H1 (cell line): ENCODE data around the gene FOXL1. TPM values are rescaled to one million over a fixed set of nuclear protein-coding genes. Genes with fewer than 3 reads are reported as not detected.
A peak's percentile ranks its signal among the peaks of the same experiment; 100 is the strongest.

Experiments
- CTCF ChIA-PET: fragments of 300-600 bp; sonication (Branson Sonifier 250); formaldehyde crosslinking; loops from one replicate; lab custom pipeline; 2021; ENCODE audit not compliant: partially characterized antibody; lab: Charles Lee
- POLR2A ChIA-PET: fragments of 300-600 bp; sonication (Branson Sonifier 250); formaldehyde crosslinking; loops from one replicate; lab custom pipeline; 2021; ENCODE audit warnings: inconsistent platforms; ENCODE audit not compliant: partially characterized antibody; lab: Charles Lee
- DNase-seq, 2 experiments: peaks; one replicate each; pipeline versions ENCODE4 v3.0.0 to v3.0.0-alpha.2; 2010 to 2022; ENCODE audit warnings: low spot score in 2 of 2, low read depth in 1 of 2, mixed read lengths in 1 of 2
- FAIRE-seq: peaks from 2 replicates; lab custom pipeline; 2011; peaks lifted over from hg19 to GRCh38; lab: Jason Lieb, UNC
- H2AFZ ChIP-seq: 2 replicates; pipeline ENCODE4 v1.8.1; 2012; ENCODE audit warnings: low read length, inconsistent platforms
- H2AK5ac ChIP-seq: 2 replicates; pipeline ENCODE4 v1.6.1; 2013; ENCODE audit warnings: low read depth, low read length
- H2BK120ac ChIP-seq: replicated peaks from 2 replicates; pipeline ENCODE3; 2013; ENCODE audit warnings: low read depth, low read length, inconsistent platforms
- H2BK12ac ChIP-seq: 2 replicates; pipeline ENCODE4 v1.6.1; 2013; ENCODE audit warnings: low read depth, low read length
- H2BK15ac ChIP-seq: 2 replicates; pipeline ENCODE4 v1.6.1; 2013; ENCODE audit warnings: low read length
- H2BK20ac ChIP-seq: 2 replicates; pipeline ENCODE4 v1.6.1; 2013; ENCODE audit warnings: low read length
- H2BK5ac ChIP-seq: 2 replicates; pipeline ENCODE4 v1.6.1; 2013; ENCODE audit warnings: low read depth, low read length
- H3K14ac ChIP-seq: 2 replicates; pipeline ENCODE4 v1.6.1; 2013; ENCODE audit warnings: inconsistent platforms; ENCODE audit not compliant: insufficient read length
- H3K18ac ChIP-seq: 2 replicates; pipeline ENCODE4 v1.6.1; 2013; ENCODE audit warnings: low read length; ENCODE audit errors: extremely low read depth
- H3K23ac ChIP-seq: 2 replicates; pipeline ENCODE4 v1.6.1; 2013; ENCODE audit warnings: inconsistent platforms; ENCODE audit not compliant: insufficient read length
- H3K23me2 ChIP-seq: 2 replicates; pipeline ENCODE4 v1.6.1; 2013; ENCODE audit warnings: low read depth, low read length
- H3K27ac ChIP-seq: 2 replicates; pipeline ENCODE4 v1.6.1; 2011; ENCODE audit warnings: low read depth, low read length, inconsistent platforms
- H3K27me3 ChIP-seq, 4 experiments: replicated peaks in 1 of 4; 1 replicate in 1 of 4; 2 replicates in 3 of 4; pipeline versions ENCODE4 v1.6.1 to v1.8.1; 2011 to 2013; ENCODE audit warnings: low read length in 3 of 4, mild to moderate bottlenecking in 3 of 4, inconsistent platforms in 2 of 4, mixed read lengths in 2 of 4, moderate library complexity in 1 of 4; ENCODE audit not compliant: control insufficient read depth in 3 of 4, insufficient read depth in 3 of 4; ENCODE audit errors: extremely low read depth in 1 of 4
- H3K36me3 ChIP-seq, 4 experiments: 2 replicates each; pipeline versions ENCODE4 v1.6.1 to v1.8.1; 2011 to 2013; ENCODE audit warnings: mild to moderate bottlenecking in 4 of 4, low read length in 3 of 4, moderate library complexity in 2 of 4, control low read depth in 1 of 4, inconsistent platforms in 1 of 4; ENCODE audit not compliant: insufficient read depth in 4 of 4, control insufficient read depth in 2 of 4
- H3K4ac ChIP-seq: replicated peaks from 2 replicates; pipeline ENCODE3; 2013; ENCODE audit warnings: low read length, low read depth, mixed read lengths, inconsistent platforms; ENCODE audit not compliant: insufficient read length
- H3K4me1 ChIP-seq, 4 experiments: replicated peaks in 1 of 4; 1 replicate in 1 of 4; 2 replicates in 3 of 4; pipeline versions ENCODE4 v1.6.1 to v1.8.1; 2011 to 2013; ENCODE audit warnings: low read length in 3 of 4, inconsistent platforms in 2 of 4, mixed read lengths in 1 of 4; ENCODE audit not compliant: insufficient read depth in 4 of 4, control insufficient read depth in 3 of 4
- H3K4me2 ChIP-seq, 2 experiments: 2 replicates each; pipeline versions ENCODE4 v1.6.1 to v1.8.1; 2011 to 2013; ENCODE audit warnings: low read depth in 2 of 2, low read length in 2 of 2, control low read depth in 1 of 2, inconsistent platforms in 1 of 2, mild to moderate bottlenecking in 1 of 2; ENCODE audit not compliant: insufficient read depth in 1 of 2
- H3K4me3 ChIP-seq, 4 experiments: fragments of 200-600, 300-600 bp in 1 of 4; sonication (generic), shearing (Covaris generic), sonication (Bioruptor Twin) in 1 of 4; 2 replicates each; pipeline versions ENCODE4 v1.5.1 to v1.8.1; 2011 to 2016; ENCODE audit warnings: low read length in 4 of 4, low read depth in 3 of 4, control low read depth in 2 of 4, inconsistent platforms in 2 of 4, mild to moderate bottlenecking in 2 of 4, mixed read lengths in 1 of 4, moderate library complexity in 1 of 4; ENCODE audit not compliant: insufficient read depth in 2 of 4; ENCODE audit errors: extremely low read depth in 1 of 4
- H3K56ac ChIP-seq: replicated peaks from 2 replicates; pipeline ENCODE3; 2013; ENCODE audit warnings: low read depth, mild to moderate bottlenecking, mixed read lengths, low read length, inconsistent platforms; ENCODE audit not compliant: insufficient read length
- H3K79me1 ChIP-seq: 2 replicates; pipeline ENCODE4 v1.6.1; 2013; ENCODE audit warnings: low read depth, low read length, control low read depth
- H3K79me2 ChIP-seq, 2 experiments: 2 replicates each; pipeline versions ENCODE4 v1.6.1 to v1.8.1; 2012 to 2013; ENCODE audit warnings: low read length in 2 of 2, mild to moderate bottlenecking in 2 of 2, inconsistent platforms in 1 of 2; ENCODE audit not compliant: insufficient read depth in 2 of 2, control insufficient read depth in 1 of 2
- H3K9ac ChIP-seq, 4 experiments: replicated peaks in 1 of 4; 1 replicate in 1 of 4; 2 replicates in 3 of 4; pipeline versions ENCODE4 v1.6.1 to v1.8.1; 2011 to 2013; ENCODE audit warnings: low read depth in 3 of 4, low read length in 3 of 4, control low read depth in 2 of 4, mild to moderate bottlenecking in 2 of 4, moderate library complexity in 2 of 4, inconsistent platforms in 1 of 4; ENCODE audit errors: extremely low read depth in 1 of 4
- H3K9me3 ChIP-seq, 2 experiments: 2 replicates each; pipeline versions ENCODE4 v1.6.1 to v1.8.1; 2012 to 2013; ENCODE audit warnings: mild to moderate bottlenecking in 2 of 2, moderate library complexity in 2 of 2, control low read depth in 1 of 2, inconsistent platforms in 1 of 2, low read depth in 1 of 2, low read length in 1 of 2, mixed read lengths in 1 of 2; ENCODE audit not compliant: insufficient read depth in 2 of 2
- H4K20me1 ChIP-seq, 2 experiments: replicated peaks in 1 of 2; 2 replicates each; pipeline versions ENCODE3 to v1.8.1; 2011 to 2013; ENCODE audit warnings: inconsistent platforms in 2 of 2, low read length in 2 of 2, mild to moderate bottlenecking in 1 of 2; ENCODE audit not compliant: insufficient read depth in 2 of 2, control insufficient read depth in 1 of 2
- H4K5ac ChIP-seq: 2 replicates; pipeline ENCODE4 v1.6.1; 2013; ENCODE audit warnings: low read length, low read depth, mixed read lengths, inconsistent platforms; ENCODE audit not compliant: insufficient read length
- H4K8ac ChIP-seq: 2 replicates; pipeline ENCODE4 v1.8.0; 2013; ENCODE audit warnings: mild to moderate bottlenecking, moderate library complexity, low read length, inconsistent platforms; ENCODE audit not compliant: insufficient read depth; ENCODE audit errors: extremely low read depth
- H4K91ac ChIP-seq: replicated peaks from 2 replicates; pipeline ENCODE3; 2013; ENCODE audit warnings: low read length, mixed read lengths, inconsistent platforms; ENCODE audit not compliant: insufficient read length
- FOSL1 ChIP-seq: IDR thresholded peaks from 2 replicates; pipeline ENCODE4 v1.6.1; 2011; ENCODE audit warnings: mild to moderate bottlenecking, low read depth, low read length, moderate library complexity; ENCODE audit not compliant: insufficient read depth
- POLR2A ChIP-seq, 2 experiments: IDR thresholded peaks; 1 replicate in 1 of 2; 2 replicates in 1 of 2; pipeline ENCODE4 v1.6.1; 2011; ENCODE audit warnings: low read depth in 2 of 2, low read length in 2 of 2, mild to moderate bottlenecking in 2 of 2; ENCODE audit errors: control extremely low read depth in 1 of 2
- RAD21 ChIP-seq, 2 experiments: IDR thresholded peaks in 1 of 2; conservative IDR thresholded peaks in 1 of 2; 2 replicates each; pipeline ENCODE4 v1.6.1; 2011; ENCODE audit warnings: low read depth in 2 of 2, low read length in 2 of 2, improper control_type of control experiment in 1 of 2, inconsistent platforms in 1 of 2, mild to moderate bottlenecking in 1 of 2, moderate library complexity in 1 of 2
- RBBP5 ChIP-seq: IDR thresholded peaks from 2 replicates; pipeline ENCODE4 v1.7.1; 2012; ENCODE audit warnings: low read depth, mild to moderate bottlenecking, inconsistent platforms, low read length, moderate library complexity, borderline replicate concordance
- SIX5 ChIP-seq: IDR thresholded peaks from 2 replicates; pipeline ENCODE4 v1.6.1; 2011; ENCODE audit warnings: mild to moderate bottlenecking, low read depth, low read length
- SUZ12 ChIP-seq: fragments of 200-600 bp; sonication (generic); IDR thresholded peaks from 2 replicates; pipeline ENCODE4 v1.6.1; 2012; ENCODE audit warnings: mild to moderate bottlenecking, inconsistent platforms, low read length, moderate library complexity, mixed read lengths
- WGBS, 2 experiments: shearing (Covaris generic) in 1 of 2; methylation state at CpG; one replicate each; pipeline versions ENCODE4 v1.1.6 to v1.1.7; 2013 to 2015; ENCODE audit warnings: low lambda C conversion rate in 2 of 2, mixed read lengths in 2 of 2, inconsistent platforms in 1 of 2, low coverage in 1 of 2, missing lambda C conversion rate in 1 of 2; ENCODE audit not compliant: insufficient replicate concordance in 2 of 2, insufficient coverage in 1 of 2, insufficient read length in 1 of 2; ENCODE audit errors: extremely low coverage in 1 of 2, missing lambda C conversion rate in 1 of 2; 5-methylcytosine and 5-hydroxymethylcytosine counted together
- polyA plus RNA-seq, 7 experiments: library from polyadenylated mRNA; depleted of rRNA in 3 of 7; stranded (reverse) in 5 of 7; unstranded in 2 of 7; fragments of >200 nt in 5 of 7; fragments of 200-250 nt in 2 of 7; gene quantifications; 1 replicate in 5 of 7; 2 replicates in 1 of 7; 4 replicates in 1 of 7; pipeline versions ENCODE4 v1.2.1 to v1.2.3, GENCODE V29; 2011 to 2013; ENCODE audit warnings: missing spikeins in 2 of 7, mixed read lengths in 2 of 7
- total RNA-seq: library from RNA; stranded (reverse); fragmentation: NEBNext Ultra II Directional; extraction: Animal tissue kit (Norgen Biotek cat#: 25700); gene quantifications from 2 replicates; pipeline ENCODE4 v1.2.1, GENCODE V29; 2021
- TF ChIP-seq, protein P1 (sequence below): IDR thresholded peaks from 2 replicates; pipeline ENCODE4 v1.6.1; 2012; ENCODE audit warnings: low read length, inconsistent platforms
- TF ChIP-seq, protein P2 (sequence below): IDR thresholded peaks from 2 replicates; pipeline ENCODE4 v1.6.1; 2011; ENCODE audit warnings: low read length, improper control_type of control experiment

FOXL1 gene
- total and polyA plus RNA-seq, 2 of the 8 experiments (the other 6 are each of a cell fraction or from before 2014, with no cell fraction given): 0.03 TPM; not detected in 1

DNA sequence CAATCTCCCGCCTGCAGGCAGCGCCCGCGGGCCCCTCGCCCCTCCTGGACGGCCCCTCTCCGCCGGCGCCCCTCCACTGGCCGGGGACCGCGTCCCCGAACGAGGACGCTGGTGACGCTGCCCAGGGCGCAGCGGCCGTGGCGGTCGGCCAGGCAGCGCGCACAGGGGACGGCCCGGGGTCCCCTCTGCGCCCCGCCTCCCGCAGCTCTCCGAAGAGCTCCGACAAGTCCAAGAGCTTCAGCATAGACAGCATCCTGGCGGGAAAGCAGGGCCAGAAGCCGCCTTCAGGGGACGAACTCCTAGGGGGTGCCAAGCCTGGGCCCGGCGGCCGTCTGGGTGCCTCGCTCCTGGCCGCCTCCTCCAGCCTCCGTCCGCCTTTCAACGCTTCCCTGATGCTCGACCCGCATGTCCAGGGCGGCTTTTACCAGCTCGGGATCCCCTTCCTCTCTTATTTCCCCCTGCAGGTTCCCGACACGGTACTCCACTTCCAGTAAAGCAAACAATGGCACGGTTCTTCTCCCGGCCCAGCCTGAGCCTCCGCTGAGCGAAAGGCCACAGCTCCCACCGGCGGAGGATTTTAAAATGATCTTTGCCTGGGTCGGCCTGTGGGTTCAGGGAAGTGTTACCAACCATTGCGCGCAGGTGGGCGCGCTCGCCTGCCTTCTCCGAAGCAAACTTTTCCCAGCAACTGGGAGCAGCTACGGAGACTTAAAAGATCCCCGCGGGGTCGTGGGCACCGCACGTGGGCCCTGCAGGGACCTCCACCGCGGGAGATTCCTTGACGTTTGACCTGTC is 1.1 kb downstream of the FOXL1 start:
- H4K20me1 ChIP-seq: peaks cover 6 to 11% of the 10 kb centered on the region in 2 experiments
- H2BK12ac ChIP-seq: 0 out of 2 replicates have a peak overlapping the region, but pooled peaks have one; percentile 27
- peaks cover 11% of the 10 kb centered on the region; the same call in 1 of the 2 replicates for H3K23me2 ChIP-seq
- H3K23ac ChIP-seq: no peak overlapping the region
- no peak overlapping the region for H3K27ac ChIP-seq
- no peak overlapping the region for H2BK120ac ChIP-seq
- H2BK5ac ChIP-seq: no peak overlapping the region
- peaks cover 0 to 10% (median 0%) of the 10 kb centered on the region in 4 experiments; a peak in 1 of 8 replicates for H3K36me3 ChIP-seq
- H2AFZ ChIP-seq: no peak overlapping the region
- no peaks in the 10 kb centered on the region for H3K79me2 ChIP-seq
- H4K5ac ChIP-seq: no peak overlapping the region
- peaks cover 8 to 37% (median 20%) of the 10 kb centered on the region in 4 experiments for H3K4me1 ChIP-seq
- no peak overlapping the region for H4K91ac ChIP-seq
- H3K4me3 ChIP-seq: peak overlapping the region; percentile 16 to 66 (median 32); a peak in 7 of 8 replicates
- ChIA-PET CTCF (interaction anchor here (0.8 to 3.5 kb wide), 8 partner anchors 8 to 563 kb away, joined by 3 to 13 read pairs (median 3); no protein-coding TSS in a partner anchor), POLR2A (no interaction called here)
- H3K4ac ChIP-seq: no peak overlapping the region
- WGBS, 2 experiments: 4% methylated on average over 47 of the region's 69 CpGs; no CpG with 5 or more reads in 1 of the 2 experiments
- DNase-seq (peak in 1 of 2 experiments; percentile 56), FAIRE-seq (no peak)
- peak overlapping the region; percentile 6; the same call in 1 of the 2 replicates for H4K8ac ChIP-seq
- H3K79me1 ChIP-seq: no peaks in the 10 kb centered on the region
- H2BK20ac ChIP-seq: no peak overlapping the region
- no peak overlapping the region for H2BK15ac ChIP-seq
- H3K14ac ChIP-seq: no peak overlapping the region
- no peak overlapping the region for H3K56ac ChIP-seq
- no peak overlapping the region for H2AK5ac ChIP-seq
- H3K9ac ChIP-seq: no peak overlapping the region
- no peak overlapping the region for H3K18ac ChIP-seq
- peaks cover 62 to 83% (median 73%) of the 10 kb centered on the region in 4 experiments for H3K27me3 ChIP-seq
- peak overlapping the region; percentile 83 to 95 for H3K4me2 ChIP-seq
- H3K9me3 ChIP-seq: no peaks in the 10 kb centered on the region
- TF ChIP-seq SUZ12 (peak; percentile 97), SIX5 (no peak), POLR2A (IDR thresholded peaks at IDR 0.05; ENCODE audit: control extremely low read depth in 1 of 2, low read depth in 2 of 2, low read length in 2 of 2) (no peak), RBBP5 (no peak), FOSL1 (no peak), RAD21 (IDR thresholded peaks at IDR 0.05 in 1 of 2, conservative IDR thresholded peaks at IDR 0.05 in 1 of 2; ENCODE audit: low read depth in 2 of 2, low read length in 2 of 2) (no peak)
- TF ChIP-seq, protein P1, sequence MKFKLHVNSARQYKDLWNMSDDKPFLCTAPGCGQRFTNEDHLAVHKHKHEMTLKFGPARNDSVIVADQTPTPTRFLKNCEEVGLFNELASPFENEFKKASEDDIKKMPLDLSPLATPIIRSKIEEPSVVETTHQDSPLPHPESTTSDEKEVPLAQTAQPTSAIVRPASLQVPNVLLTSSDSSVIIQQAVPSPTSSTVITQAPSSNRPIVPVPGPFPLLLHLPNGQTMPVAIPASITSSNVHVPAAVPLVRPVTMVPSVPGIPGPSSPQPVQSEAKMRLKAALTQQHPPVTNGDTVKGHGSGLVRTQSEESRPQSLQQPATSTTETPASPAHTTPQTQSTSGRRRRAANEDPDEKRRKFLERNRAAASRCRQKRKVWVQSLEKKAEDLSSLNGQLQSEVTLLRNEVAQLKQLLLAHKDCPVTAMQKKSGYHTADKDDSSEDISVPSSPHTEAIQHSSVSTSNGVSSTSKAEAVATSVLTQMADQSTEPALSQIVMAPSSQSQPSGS: no peak
- TF ChIP-seq, protein P2, sequence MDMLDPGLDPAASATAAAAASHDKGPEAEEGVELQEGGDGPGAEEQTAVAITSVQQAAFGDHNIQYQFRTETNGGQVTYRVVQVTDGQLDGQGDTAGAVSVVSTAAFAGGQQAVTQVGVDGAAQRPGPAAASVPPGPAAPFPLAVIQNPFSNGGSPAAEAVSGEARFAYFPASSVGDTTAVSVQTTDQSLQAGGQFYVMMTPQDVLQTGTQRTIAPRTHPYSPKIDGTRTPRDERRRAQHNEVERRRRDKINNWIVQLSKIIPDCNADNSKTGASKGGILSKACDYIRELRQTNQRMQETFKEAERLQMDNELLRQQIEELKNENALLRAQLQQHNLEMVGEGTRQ: no peak
